ENCODE results near the gene BNIP1. TPM values are rescaled to one million over a fixed set of nuclear protein-coding genes. Genes with fewer than 3 reads are reported as not detected.

The BNIP1 gene
- total and polyA plus RNA-seq, 8 donors, result 3.6 to 28.0 (median 13.4) TPM; not detected in 1

- Histone ChIP-seq H3K27ac (no peak overlapping the region), H3K4me3 (no peak overlapping the region), H3K27me3 (peaks cover 0 to 42% (median 3%) of the 10 kb centered on the region in 3 donors), H3K9me3 (no peaks in the 10 kb centered on the region), H3K36me3 (no peaks in the 10 kb centered on the region), H3K4me1 (no peaks in the 10 kb centered on the region)
- 95 to 98% (median 95%) methylated on average over 17 to 49 of the region's 49 CpGs for WGBS, 5 donors
- TF ChIP-seq EP300 (IDR thresholded peaks at IDR 0.05) (no peak), POLR2A (IDR thresholded peaks at IDR 0.05) (no peak), POLR2AphosphoS5 (IDR thresholded peaks at IDR 0.05) (no peak), CTCF (IDR thresholded peaks at IDR 0.05) (no peak)
- no peak for DNase-seq
- intact Hi-C loops (cut with DNase I; ENCODE audit: low total_unique reads), result no loop called here
Observed at GRCh38 chr5:173213236-173213933, 69.1 kb downstream of the BNIP1 start.

Other genes starting within 250 kb of the BNIP1 start
- gene RPL26L1, start 185.1 kb upstream of the BNIP1 start, total RNA-seq, result 10 to 100 TPM in 4 of 5 donors, 1 to 10 TPM in 1; 7.0 to 51.6 (median 21.9) TPM
- 10 to 100 TPM; 39.9 to 62.1 (median 60.8) TPM for gene RPL26L1, start 185.1 kb upstream of the BNIP1 start, polyA plus RNA-seq
- 100 to 1,000 TPM in 4 of 5 donors, 10 to 100 TPM in 1; 18.0 to 134 (median 127) TPM for gene ATP6V0E1, start 160.8 kb upstream of the BNIP1 start, total RNA-seq
- 100 to 1,000 TPM; 158 to 328 (median 246) TPM for gene ATP6V0E1, start 160.8 kb upstream of the BNIP1 start, polyA plus RNA-seq
- gene CREBRF, start 88.2 kb upstream of the BNIP1 start, total RNA-seq, result 10 to 100 TPM in 4 of 5 donors, 1 to 10 TPM in 1; 9.4 to 42.3 (median 33.0) TPM
- gene CREBRF, start 88.2 kb upstream of the BNIP1 start, polyA plus RNA-seq, result 1 to 10 TPM; 3.2 to 4.1 (median 4.0) TPM
- not detected for gene NKX2-5, start 90.7 kb downstream of the BNIP1 start, total RNA-seq
- gene NKX2-5, start 90.7 kb downstream of the BNIP1 start, polyA plus RNA-seq, result under 1 TPM in 1 of 3 donors, not detected in 2; 0.31 TPM
- 1 to 10 TPM in 2 of 5 donors, under 1 TPM in 2, not detected in 1; 0.29 to 2.6 (median 1.6) TPM for gene STC2, start 183.9 kb downstream of the BNIP1 start, total RNA-seq
- 1 to 10 TPM in 1 of 3 donors, under 1 TPM in 2; 0.15 to 1.6 (median 0.62) TPM for gene STC2, start 183.9 kb downstream of the BNIP1 start, polyA plus RNA-seq